Cardiac fibroblast (primary cell): ENCODE data around the gene DNM3.

Experiments
- DNase-seq, 2 donors: peaks; one replicate each; pipeline versions ENCODE4 v3.0.0 to v3.0.0-alpha.2; 2010; ENCODE audit warnings: low read depth in 2 of 2
- H3K4me3 ChIP-seq, 2 donors: replicated peaks in 1 of 2; 1 replicate in 1 of 2; 2 replicates in 1 of 2; pipeline ENCODE4 v1.5.1; 2011; ENCODE audit warnings: low read depth in 2 of 2, low read length in 2 of 2, mild to moderate bottlenecking in 2 of 2, moderate library complexity in 1 of 2
- TF ChIP-seq, protein P1 (sequence below): IDR thresholded peaks from one replicate; pipeline ENCODE4 v1.5.1; 2011; ENCODE audit warnings: low read depth, mild to moderate bottlenecking, low read length, inconsistent platforms

Gene DNM3

DNA sequence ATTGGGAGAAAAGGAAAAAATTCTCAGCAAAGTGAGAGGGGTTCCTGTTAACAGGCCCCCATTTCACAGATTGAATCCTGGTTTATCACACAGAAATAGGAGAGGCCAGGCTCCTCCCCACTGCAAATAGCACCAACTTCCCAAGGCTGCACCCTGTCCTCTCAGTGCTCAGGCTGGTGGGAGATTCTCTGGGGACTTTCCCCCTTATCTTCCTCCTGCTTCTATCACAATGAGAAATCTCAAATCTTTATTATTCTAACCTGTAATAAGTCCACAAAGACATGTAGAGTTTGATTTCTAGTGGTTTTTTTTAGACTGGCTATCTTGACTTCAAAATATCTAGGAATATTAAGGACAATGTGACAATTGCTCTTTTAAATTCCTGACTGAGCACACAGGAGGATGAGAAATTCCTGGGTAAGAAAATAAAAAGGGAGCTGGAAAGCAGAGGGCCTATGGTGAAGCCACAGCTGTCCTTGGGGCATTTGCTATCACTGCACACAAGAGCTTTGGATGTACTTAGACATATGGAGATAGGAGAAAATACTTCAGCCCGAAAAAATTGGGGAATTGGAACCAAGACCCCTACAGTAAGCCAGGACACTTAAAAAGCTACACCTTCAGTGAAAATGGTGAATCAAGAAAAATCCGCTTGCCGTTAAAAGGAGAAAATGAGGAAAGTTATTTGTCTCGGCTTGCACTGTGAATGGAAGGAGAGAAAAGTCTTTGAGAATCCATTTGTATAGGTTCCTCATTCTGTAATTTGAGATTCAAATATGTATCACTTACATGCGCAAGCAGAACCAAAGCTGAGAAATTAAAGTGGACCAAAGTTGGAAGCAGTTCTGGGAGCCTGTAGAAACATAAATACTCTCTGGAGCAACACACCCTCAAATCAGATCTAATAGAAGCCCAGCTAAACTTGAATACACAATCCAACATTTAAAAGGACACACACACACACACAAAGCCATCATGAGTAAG is 513.3 kb downstream of the DNM3 start:
- DNase-seq = no peak
- TF ChIP-seq, protein P1, sequence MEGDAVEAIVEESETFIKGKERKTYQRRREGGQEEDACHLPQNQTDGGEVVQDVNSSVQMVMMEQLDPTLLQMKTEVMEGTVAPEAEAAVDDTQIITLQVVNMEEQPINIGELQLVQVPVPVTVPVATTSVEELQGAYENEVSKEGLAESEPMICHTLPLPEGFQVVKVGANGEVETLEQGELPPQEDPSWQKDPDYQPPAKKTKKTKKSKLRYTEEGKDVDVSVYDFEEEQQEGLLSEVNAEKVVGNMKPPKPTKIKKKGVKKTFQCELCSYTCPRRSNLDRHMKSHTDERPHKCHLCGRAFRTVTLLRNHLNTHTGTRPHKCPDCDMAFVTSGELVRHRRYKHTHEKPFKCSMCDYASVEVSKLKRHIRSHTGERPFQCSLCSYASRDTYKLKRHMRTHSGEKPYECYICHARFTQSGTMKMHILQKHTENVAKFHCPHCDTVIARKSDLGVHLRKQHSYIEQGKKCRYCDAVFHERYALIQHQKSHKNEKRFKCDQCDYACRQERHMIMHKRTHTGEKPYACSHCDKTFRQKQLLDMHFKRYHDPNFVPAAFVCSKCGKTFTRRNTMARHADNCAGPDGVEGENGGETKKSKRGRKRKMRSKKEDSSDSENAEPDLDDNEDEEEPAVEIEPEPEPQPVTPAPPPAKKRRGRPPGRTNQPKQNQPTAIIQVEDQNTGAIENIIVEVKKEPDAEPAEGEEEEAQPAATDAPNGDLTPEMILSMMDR = no peak
- H3K4me3 ChIP-seq = no peak overlapping the region

DNA sequence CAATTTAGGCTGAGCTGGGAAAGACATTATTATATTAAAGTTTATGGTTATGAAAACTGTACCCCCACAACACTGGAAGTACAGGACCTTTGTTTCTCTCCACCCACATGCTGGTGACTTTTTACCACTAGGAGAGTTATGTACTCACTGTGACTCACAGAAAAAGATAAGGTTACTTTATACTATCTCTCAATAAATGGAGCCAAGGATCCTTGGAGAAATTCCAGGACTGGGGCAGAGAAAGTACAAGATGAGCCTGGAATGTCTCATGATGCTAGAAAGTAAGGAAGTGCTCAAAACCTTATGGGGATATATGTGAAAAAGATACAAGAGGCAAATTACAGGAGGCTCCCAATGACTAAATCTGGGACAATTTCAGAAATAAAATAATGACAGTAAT is 515.3 kb downstream of the DNM3 start:
- no peak overlapping the region for H3K4me3 ChIP-seq
- TF ChIP-seq, protein P1 = peak; percentile 11
- peak; percentile 63 to 85 for DNase-seq

DNA sequence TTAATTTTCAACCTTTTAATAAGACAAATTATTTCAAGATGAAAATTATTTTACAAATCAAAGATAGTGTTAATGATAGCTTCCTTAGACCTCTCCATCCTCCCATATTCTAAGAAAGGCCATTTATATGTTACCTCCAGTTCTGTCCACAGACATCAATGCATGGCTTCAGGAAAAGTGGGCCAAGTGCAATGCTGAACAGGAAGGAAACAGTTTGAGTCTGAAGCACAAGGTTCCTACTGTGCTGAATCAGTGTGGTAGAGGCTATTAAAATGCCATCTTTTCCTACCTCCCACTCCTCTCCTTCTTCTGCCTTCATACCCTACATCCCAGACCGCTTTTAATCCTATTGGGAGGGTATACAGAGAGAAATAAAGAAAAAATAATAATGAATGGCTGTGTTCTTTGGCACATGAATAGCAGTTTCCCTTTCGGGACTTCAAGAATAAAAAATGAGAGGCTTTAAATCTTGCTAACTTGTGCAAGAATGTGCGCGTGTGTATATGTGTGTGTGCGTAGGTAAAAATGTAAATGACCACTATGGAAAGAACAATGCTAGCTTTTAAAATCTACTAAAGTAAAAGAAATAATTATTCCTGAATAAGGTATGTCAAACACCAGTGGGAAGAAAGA is 516.6 kb downstream of the DNM3 start:
- TF ChIP-seq, protein P1 = no peak
- peak overlapping the region in 1 of 2 donors; percentile 26 for H3K4me3 ChIP-seq

DNA sequence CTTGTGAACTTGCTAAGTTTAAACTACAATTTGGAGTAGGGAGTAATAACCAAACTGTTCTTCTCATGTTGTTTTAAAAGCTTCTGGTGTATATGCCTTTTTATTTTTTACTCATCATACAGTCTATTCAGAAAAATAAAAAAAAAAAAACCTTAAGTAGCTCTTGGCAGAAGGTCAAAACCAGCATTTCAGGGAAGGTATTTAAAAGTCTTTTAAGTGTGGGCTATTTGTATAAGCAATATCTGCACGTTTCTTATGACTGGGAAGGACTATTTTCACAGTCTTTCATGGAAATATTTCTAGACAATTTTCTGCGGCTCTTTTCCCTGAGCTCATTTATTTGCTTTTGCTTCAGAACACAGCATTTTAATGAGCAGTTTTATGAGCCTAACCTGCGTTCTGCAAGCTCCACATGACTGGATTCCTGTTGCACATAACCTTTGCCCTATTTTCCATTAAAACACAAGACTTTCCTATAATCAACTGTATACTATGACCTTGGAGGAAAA is 518.2 kb downstream of the DNM3 start:
- TF ChIP-seq, protein P1 = no peak
- H3K4me3 ChIP-seq = no peak overlapping the region

More for the DNA sequence above, 516.6 kb downstream of the DNM3 start:
- DNase-seq = peak in 1 of 2 donors; percentile 40

DNA sequence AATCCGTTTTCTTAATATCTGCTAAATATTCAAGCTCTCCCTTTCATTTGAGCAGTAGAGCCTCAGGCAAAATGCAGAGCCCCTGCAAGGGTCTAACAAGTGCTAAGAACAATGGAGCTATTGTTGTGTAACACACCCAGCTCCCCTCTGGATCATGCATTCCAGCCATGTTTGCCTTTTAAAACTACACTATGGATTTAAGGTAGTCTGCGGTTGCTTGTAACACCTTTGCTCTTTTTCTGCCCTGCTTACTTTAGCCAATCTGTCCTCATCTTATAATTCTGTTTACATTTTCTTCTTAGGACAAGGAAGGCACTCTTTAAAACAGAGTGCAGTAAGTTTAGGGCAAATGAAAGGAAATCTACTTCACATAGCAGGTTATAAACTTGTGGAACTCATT is 519.2 kb downstream of the DNM3 start:
- no peak overlapping the region for H3K4me3 ChIP-seq
- TF ChIP-seq, protein P1 = no peak
- DNase-seq = no peak

More for the DNA sequence above, 518.2 kb downstream of the DNM3 start:
- peak; percentile 75 to 82 for DNase-seq

DNA sequence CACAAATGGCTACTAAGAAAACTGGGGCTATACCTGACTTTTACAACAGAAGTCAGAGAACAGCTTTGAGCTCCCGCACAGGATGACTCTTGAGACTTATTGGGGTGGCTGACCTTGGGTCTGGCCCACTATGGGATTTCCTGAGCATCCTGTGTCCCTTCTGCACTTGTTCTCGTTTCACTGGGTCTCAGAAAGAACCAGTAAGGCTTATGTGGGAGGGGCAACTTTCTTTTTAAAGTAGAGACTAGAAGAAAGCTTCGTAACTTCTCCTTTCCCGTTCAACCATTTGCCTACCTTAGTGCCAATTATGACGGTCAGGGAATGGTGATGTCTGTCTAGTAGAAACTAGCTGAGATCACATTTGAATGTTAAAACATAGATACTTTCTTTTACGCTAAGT is 519.7 kb downstream of the DNM3 start:
- no peak for DNase-seq
- TF ChIP-seq, protein P1 = no peak
- H3K4me3 ChIP-seq = no peak overlapping the region
